Measurements from ENCODE around the gene SNED1. TPM values are rescaled to one million over a fixed set of nuclear protein-coding genes. Genes with fewer than 3 reads are reported as not detected.

SNED1 gene
- polyA plus RNA-seq, 2 donors, result 3.3 to 3.6 TPM

- H3K36me3 ChIP-seq (ENCODE audit: control insufficient read depth in 2 of 2, insufficient read depth in 2 of 2, low read length in 1 of 2), result peaks cover 0 to 2% of the 10 kb centered on the region in 2 donors
- no peak overlapping the region for H3K4me3 ChIP-seq (ENCODE audit: low read depth in 1 of 2, low read length in 2 of 2)
- H3K4me1 ChIP-seq (ENCODE audit: control insufficient read depth in 2 of 2, insufficient read depth in 2 of 2, low read length in 1 of 2), result peaks cover 0 to 5% of the 10 kb centered on the region in 2 donors
- H3K27me3 ChIP-seq (ENCODE audit: control insufficient read depth in 1 of 2, insufficient read depth in 2 of 2, low read length in 2 of 2), result no peaks in the 10 kb centered on the region
- H3K27ac ChIP-seq (ENCODE audit: low read depth in 2 of 2, low read length in 1 of 2), result no peak overlapping the region
- H3K9me3 ChIP-seq (ENCODE audit: control insufficient read depth in 2 of 2, insufficient read depth in 1 of 2, low read depth in 1 of 2, low read length in 1 of 2), result no peaks in the 10 kb centered on the region
- 53 to 54% methylated on average over 8 to 9 of the region's 9 CpGs for WGBS, 2 donors
Measured at GRCh38 chr2:241081190-241081642, 82.8 kb downstream of the SNED1 start.

- WGBS, 2 donors, result 57 to 59% methylated on average over 28 of the region's 28 CpGs
- Histone ChIP-seq H3K4me3 (ENCODE audit: low read depth in 1 of 2, low read length in 2 of 2) (no peak overlapping the region), H3K4me1 (ENCODE audit: control insufficient read depth in 2 of 2, insufficient read depth in 2 of 2, low read length in 1 of 2) (peaks cover 0 to 5% of the 10 kb centered on the region in 2 donors), H3K27me3 (ENCODE audit: control insufficient read depth in 1 of 2, insufficient read depth in 2 of 2, low read length in 2 of 2) (no peaks in the 10 kb centered on the region), H3K36me3 (ENCODE audit: control insufficient read depth in 2 of 2, insufficient read depth in 2 of 2, low read length in 1 of 2) (peaks cover 0 to 2% of the 10 kb centered on the region in 2 donors), H3K9me3 (ENCODE audit: control insufficient read depth in 2 of 2, insufficient read depth in 1 of 2, low read depth in 1 of 2, low read length in 1 of 2) (no peaks in the 10 kb centered on the region), H3K27ac (ENCODE audit: low read depth in 2 of 2, low read length in 1 of 2) (no peak overlapping the region)
Measured at GRCh38 chr2:241081643-241082340, 83.4 kb downstream of the SNED1 start.

- peaks cover 0 to 5% of the 10 kb centered on the region in 2 donors for H3K4me1 ChIP-seq (ENCODE audit: control insufficient read depth in 2 of 2, insufficient read depth in 2 of 2, low read length in 1 of 2)
- 75% methylated on average over 14 of the region's 14 CpGs for WGBS, 2 donors
- no peaks in the 10 kb centered on the region for H3K9me3 ChIP-seq (ENCODE audit: control insufficient read depth in 2 of 2, insufficient read depth in 1 of 2, low read depth in 1 of 2, low read length in 1 of 2)
- peaks cover 0 to 6% of the 10 kb centered on the region in 2 donors for H3K36me3 ChIP-seq (ENCODE audit: control insufficient read depth in 2 of 2, insufficient read depth in 2 of 2, low read length in 1 of 2)
- no peak overlapping the region for H3K4me3 ChIP-seq (ENCODE audit: low read depth in 1 of 2, low read length in 2 of 2)
- no peak overlapping the region for H3K27ac ChIP-seq (ENCODE audit: low read depth in 2 of 2, low read length in 1 of 2)
- no peaks in the 10 kb centered on the region for H3K27me3 ChIP-seq (ENCODE audit: control insufficient read depth in 1 of 2, insufficient read depth in 2 of 2, low read length in 2 of 2)
Measured at GRCh38 chr2:241082341-241083090, 84.1 kb downstream of the SNED1 start.

GRCh38 chr2:241083091-241083415 lies 84.6 kb downstream of the SNED1 start:
- Histone ChIP-seq H3K4me1 (ENCODE audit: control insufficient read depth in 2 of 2, insufficient read depth in 2 of 2, low read length in 1 of 2) (peaks cover 0 to 5% of the 10 kb centered on the region in 2 donors), H3K27ac (ENCODE audit: low read depth in 2 of 2, low read length in 1 of 2) (no peak overlapping the region), H3K27me3 (ENCODE audit: control insufficient read depth in 1 of 2, insufficient read depth in 2 of 2, low read length in 2 of 2) (no peaks in the 10 kb centered on the region), H3K9me3 (ENCODE audit: control insufficient read depth in 2 of 2, insufficient read depth in 1 of 2, low read depth in 1 of 2, low read length in 1 of 2) (no peaks in the 10 kb centered on the region), H3K36me3 (ENCODE audit: control insufficient read depth in 2 of 2, insufficient read depth in 2 of 2, low read length in 1 of 2) (peaks cover 2 to 11% of the 10 kb centered on the region in 2 donors), H3K4me3 (ENCODE audit: low read depth in 1 of 2, low read length in 2 of 2) (no peak overlapping the region)
- WGBS, 2 donors, result 82 to 86% methylated on average over 5 of the region's 5 CpGs

- no peaks in the 10 kb centered on the region for H3K9me3 ChIP-seq (ENCODE audit: control insufficient read depth in 2 of 2, insufficient read depth in 1 of 2, low read depth in 1 of 2, low read length in 1 of 2)
- peaks cover 0 to 5% of the 10 kb centered on the region in 2 donors for H3K4me1 ChIP-seq (ENCODE audit: control insufficient read depth in 2 of 2, insufficient read depth in 2 of 2, low read length in 1 of 2)
- peaks cover 6 to 26% of the 10 kb centered on the region in 2 donors for H3K36me3 ChIP-seq (ENCODE audit: control insufficient read depth in 2 of 2, insufficient read depth in 2 of 2, low read length in 1 of 2)
- H3K27ac ChIP-seq (ENCODE audit: low read depth in 2 of 2, low read length in 1 of 2), result no peak overlapping the region
- H3K4me3 ChIP-seq (ENCODE audit: low read depth in 1 of 2, low read length in 2 of 2), result no peak overlapping the region
- 96 to 98% methylated on average over 4 of the region's 4 CpGs for WGBS, 2 donors
- no peaks in the 10 kb centered on the region for H3K27me3 ChIP-seq (ENCODE audit: control insufficient read depth in 1 of 2, insufficient read depth in 2 of 2, low read length in 2 of 2)
Measured at GRCh38 chr2:241084856-241085444, 86.5 kb downstream of the SNED1 start.

- H3K36me3 ChIP-seq (ENCODE audit: control insufficient read depth in 2 of 2, insufficient read depth in 2 of 2, low read length in 1 of 2), result peaks cover 13 to 29% of the 10 kb centered on the region in 2 donors
- no peaks in the 10 kb centered on the region for H3K9me3 ChIP-seq (ENCODE audit: control insufficient read depth in 2 of 2, insufficient read depth in 1 of 2, low read depth in 1 of 2, low read length in 1 of 2)
- no peaks in the 10 kb centered on the region for H3K27me3 ChIP-seq (ENCODE audit: control insufficient read depth in 1 of 2, insufficient read depth in 2 of 2, low read length in 2 of 2)
- no peaks in the 10 kb centered on the region for H3K4me1 ChIP-seq (ENCODE audit: control insufficient read depth in 2 of 2, insufficient read depth in 2 of 2, low read length in 1 of 2)
- 93 to 94% methylated on average over 29 of the region's 29 CpGs for WGBS, 2 donors
- no peak overlapping the region for H3K27ac ChIP-seq (ENCODE audit: low read depth in 2 of 2, low read length in 1 of 2)
- no peak overlapping the region for H3K4me3 ChIP-seq (ENCODE audit: low read depth in 1 of 2, low read length in 2 of 2)
Measured at GRCh38 chr2:241087420-241088268, 89.2 kb downstream of the SNED1 start.

- H3K27ac ChIP-seq (ENCODE audit: low read depth in 2 of 2, low read length in 1 of 2), result no peak overlapping the region
- H3K4me1 ChIP-seq (ENCODE audit: control insufficient read depth in 2 of 2, insufficient read depth in 2 of 2, low read length in 1 of 2), result no peaks in the 10 kb centered on the region
- WGBS, 2 donors, result 82 to 90% methylated on average over 8 of the region's 8 CpGs
- H3K9me3 ChIP-seq (ENCODE audit: control insufficient read depth in 2 of 2, insufficient read depth in 1 of 2, low read depth in 1 of 2, low read length in 1 of 2), result no peaks in the 10 kb centered on the region
- H3K4me3 ChIP-seq (ENCODE audit: low read depth in 1 of 2, low read length in 2 of 2), result no peak overlapping the region
- peaks cover 13 to 33% of the 10 kb centered on the region in 2 donors for H3K36me3 ChIP-seq (ENCODE audit: control insufficient read depth in 2 of 2, insufficient read depth in 2 of 2, low read length in 1 of 2)
- H3K27me3 ChIP-seq (ENCODE audit: control insufficient read depth in 1 of 2, insufficient read depth in 2 of 2, low read length in 2 of 2), result no peaks in the 10 kb centered on the region
Measured at GRCh38 chr2:241088376-241088775, 90.0 kb downstream of the SNED1 start.

- H3K27ac ChIP-seq (ENCODE audit: low read depth in 2 of 2, low read length in 1 of 2), result no peak overlapping the region
Measured at GRCh38 chr2:241088791-241089732, 90.6 kb downstream of the SNED1 start.

More at GRCh38 chr2:241088791-241089732, 90.6 kb downstream of the SNED1 start:
- Histone ChIP-seq H3K27me3 (ENCODE audit: control insufficient read depth in 1 of 2, insufficient read depth in 2 of 2, low read length in 2 of 2) (no peaks in the 10 kb centered on the region), H3K9me3 (ENCODE audit: control insufficient read depth in 2 of 2, insufficient read depth in 1 of 2, low read depth in 1 of 2, low read length in 1 of 2) (no peaks in the 10 kb centered on the region), H3K36me3 (ENCODE audit: control insufficient read depth in 2 of 2, insufficient read depth in 2 of 2, low read length in 1 of 2) (peaks cover 18 to 37% of the 10 kb centered on the region in 2 donors), H3K4me1 (ENCODE audit: control insufficient read depth in 2 of 2, insufficient read depth in 2 of 2, low read length in 1 of 2) (no peaks in the 10 kb centered on the region), H3K4me3 (ENCODE audit: low read depth in 1 of 2, low read length in 2 of 2) (no peak overlapping the region)
- 74 to 83% methylated on average over 20 of the region's 20 CpGs for WGBS, 2 donors
